ENCODE results near the gene CCDC194.
"Not testable (repeated sequence)": the region's sequence is repeated elsewhere in the genome, so short reads cannot be mapped to it uniquely, and the experiment has no call there.

Gene CCDC194

DNA sequence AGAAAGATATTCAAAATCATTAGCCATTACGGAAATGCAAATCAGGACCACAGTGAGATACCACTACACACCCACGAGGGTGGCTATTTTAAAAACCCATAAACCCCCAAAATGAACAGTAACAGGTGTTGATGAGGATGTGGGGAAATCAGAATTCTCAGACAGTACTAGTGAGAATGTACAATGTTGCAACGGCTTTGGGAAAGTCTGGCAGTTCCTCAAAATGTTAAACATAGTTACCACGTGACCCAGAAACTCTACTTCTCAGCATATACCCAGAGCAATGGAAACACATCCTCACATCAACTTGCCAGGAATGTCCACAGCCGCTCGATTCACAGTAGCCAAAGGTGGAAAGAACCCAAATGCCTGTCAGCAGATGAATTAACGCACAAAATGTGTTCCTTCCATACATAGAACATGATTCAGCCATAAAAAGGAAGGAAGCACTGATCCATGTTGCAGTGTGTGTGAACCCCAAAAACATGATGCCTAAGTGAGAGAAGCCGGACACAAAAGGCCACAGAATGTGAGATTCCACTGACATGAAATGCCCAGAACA, 23.9 kb downstream of the CCDC194 start:
- DNase-seq = peak in 3 of 14 donors; percentile 3 to 12 (median 8)

- no peak for DNase-seq
These were observed 28.6 kb downstream of the CCDC194 start for GRCh38 chr19:17365361-17365760.

DNA sequence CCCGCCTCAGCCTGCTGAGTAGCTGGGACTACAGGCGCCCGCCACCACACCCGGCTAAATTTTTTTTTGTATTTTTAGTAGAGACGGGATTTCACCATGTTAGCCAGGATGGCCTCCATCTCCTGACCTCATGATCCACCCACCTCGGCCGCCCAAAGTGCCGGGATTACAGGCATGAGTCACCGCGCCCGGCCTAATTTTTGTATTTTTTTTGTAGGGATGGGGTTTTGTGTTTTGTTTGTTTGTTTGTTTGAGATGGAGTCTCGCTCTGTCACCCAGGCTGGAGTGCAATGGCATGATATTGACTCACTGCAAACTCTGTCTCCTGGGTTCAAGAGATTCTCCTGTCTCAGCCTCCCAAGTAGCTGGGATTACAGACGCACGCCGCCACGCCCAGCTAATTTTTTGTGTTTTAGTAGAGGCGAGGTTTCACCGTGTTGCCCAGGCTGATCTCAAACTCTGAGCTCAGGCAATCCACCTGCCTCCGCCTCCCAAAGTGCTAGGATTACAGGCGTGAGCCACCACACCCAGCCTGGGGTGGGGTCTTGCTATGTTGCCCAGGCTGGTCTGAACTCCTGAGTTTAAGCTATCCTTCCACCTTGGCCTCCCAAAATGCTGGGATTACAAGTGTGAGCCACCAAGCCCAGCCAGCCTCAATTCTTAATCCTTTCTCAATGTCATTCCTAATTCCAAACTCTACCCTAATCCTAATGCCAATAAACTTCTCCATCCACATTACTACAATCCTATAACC, 30.0 kb downstream of the CCDC194 start:
- DNase-seq = not testable (repeated sequence)

DNA sequence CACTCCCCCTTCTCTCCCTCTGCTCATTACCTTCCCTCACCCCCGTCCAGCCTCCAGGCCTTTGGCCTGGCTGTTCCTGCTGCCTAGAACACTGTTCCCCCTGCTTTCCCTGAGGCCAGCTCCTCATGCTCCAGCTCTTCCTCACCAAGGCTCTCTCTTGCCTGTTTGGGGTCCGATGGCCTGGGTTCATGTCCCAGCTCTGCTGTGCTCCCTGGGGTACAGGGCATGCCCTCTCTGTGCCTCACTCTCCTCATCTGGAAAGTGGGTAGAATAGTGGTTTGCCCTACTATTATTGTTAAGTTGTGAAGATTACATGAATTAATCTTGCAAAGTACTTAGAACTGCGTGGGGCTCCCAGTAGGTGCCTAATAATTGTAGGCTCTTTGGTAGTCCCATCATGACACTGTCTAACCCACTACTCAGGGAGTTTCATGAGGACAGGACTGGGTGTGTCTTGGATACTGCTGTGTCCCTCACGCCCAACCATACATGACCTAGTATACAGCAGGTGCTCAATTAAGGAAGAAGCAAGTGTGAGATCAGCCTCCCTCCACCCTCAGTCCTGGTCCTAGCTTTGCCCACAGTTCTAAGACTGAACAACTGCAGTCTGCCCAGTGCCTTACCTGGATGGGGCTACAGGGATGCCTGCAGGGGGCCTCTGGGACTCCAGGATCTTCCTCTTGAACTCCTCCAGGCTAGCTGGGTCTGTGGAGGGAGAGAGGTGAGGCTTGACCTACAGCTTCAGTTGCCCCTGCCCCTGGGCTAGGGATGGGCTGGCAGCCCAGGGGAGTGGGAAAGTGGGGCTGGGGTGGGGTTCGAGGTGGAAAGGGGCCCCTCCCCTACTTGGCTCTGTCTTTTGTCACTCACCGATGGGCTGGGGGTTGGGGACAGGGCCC, 33.8 kb downstream of the CCDC194 start:
- DNase-seq = no peak

DNA sequence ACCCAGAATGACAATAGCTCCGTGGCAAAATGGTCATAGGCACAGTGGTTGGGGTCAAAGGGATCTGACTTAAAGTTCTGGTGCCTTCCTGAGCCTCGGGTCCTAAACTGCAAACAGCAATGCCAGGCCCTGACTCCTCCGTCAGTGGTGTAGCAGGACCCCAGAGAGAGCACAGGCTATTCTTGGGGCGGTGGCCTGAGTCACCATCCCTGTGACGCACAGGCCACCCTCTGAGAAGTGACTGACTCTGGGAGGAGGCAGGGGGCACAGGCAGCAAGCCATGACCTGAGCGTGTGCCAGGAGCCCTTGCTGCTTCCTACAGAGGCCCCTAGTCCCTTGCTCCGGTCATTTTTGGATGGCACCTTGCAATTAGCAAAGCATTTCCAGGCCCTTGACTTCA, 35.6 kb downstream of the CCDC194 start:
- DNase-seq = no peak

- DNase-seq = no peak
These were observed 36.3 kb downstream of the CCDC194 start for GRCh38 chr19:17357724-17358123.

GRCh38 chr19:17357078-17357666, 36.8 kb downstream of the CCDC194 start:
- DNase-seq = no peak

GRCh38 chr19:17353386-17353785, 40.6 kb downstream of the CCDC194 start:
- DNase-seq = no peak

GRCh38 chr19:17352608-17353280, 41.3 kb downstream of the CCDC194 start:
- DNase-seq = no peak

GRCh38 chr19:17351815-17352435, 42.1 kb downstream of the CCDC194 start:
- DNase-seq = no peak

DNA sequence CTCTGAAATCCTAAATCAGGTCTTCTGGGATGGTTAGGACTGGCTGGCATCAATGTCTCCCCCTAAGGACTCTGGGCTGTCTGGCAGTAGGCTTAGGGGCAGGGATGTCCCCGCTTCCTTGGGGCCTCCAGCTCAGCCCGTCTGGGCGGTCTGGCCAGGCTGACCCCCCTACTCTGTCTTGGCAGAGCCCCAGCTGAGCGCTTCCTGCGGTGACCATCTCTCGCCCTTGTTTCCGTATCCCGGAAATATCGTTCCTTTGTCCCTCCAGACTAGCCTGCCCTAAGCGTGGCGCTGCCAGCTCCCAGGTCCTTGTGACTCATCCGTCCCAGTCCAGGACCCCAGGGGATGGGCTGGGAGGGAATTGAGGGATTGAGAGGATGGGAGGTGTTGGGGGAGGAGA, 45.3 kb downstream of the CCDC194 start:
- peak in 3 of 14 donors; percentile 8 to 53 (median 17) for DNase-seq

DNA sequence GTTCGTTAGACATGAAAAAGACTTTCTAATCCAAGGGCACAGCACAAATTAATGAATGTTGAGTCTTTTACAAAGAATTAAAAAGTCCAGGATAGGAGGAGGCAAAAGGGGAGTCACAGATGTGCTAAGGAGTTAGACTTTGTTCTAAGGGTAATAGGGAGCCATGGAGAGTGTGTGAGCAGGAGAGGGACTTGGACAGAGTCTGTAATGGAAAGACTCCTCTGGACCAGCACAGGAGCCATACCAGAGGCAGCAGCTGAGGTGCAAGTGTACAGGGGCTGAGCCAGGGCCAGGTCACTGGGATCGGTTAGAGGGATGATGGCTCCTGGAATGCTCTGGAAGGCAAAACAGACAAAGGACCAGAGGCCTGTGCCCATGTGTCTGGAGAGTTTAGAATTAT, 46.1 kb downstream of the CCDC194 start:
- DNase-seq = no peak

GRCh38 chr19:17347361-17347760, 46.6 kb downstream of the CCDC194 start:
- peak in 1 of 14 donors; percentile 24 for DNase-seq

DNA sequence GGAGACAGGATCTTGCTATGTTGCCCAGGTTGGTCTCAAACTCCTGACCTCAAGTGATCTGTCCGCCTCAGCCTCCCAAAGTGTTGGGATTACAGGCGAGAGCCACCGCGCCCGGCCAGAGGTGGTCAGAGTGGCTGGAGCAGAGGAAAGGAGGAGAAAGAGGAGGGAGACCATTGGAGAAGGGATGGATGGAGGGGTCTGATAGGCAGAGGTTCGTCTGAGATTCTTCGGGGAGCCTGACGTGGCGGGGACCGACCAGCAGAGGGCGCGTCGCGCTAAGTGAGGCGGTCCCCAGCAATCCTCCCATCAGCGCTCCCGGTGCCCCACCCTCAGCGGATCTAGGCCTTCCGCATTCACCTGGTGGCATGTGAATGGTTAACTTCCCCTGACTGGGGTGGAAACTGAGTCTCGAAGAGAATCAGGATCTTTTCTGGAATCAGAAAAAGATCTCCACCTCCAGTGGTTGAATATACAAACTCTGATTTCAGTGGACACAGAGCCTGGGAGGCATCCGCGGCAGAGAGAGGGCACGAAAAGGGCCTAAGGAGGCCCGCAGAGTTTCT, 47.8 kb downstream of the CCDC194 start:
- DNase-seq = peak in 10 of 14 donors; percentile 7 to 76 (median 31)

- no peak for DNase-seq
These were observed 52.2 kb downstream of the CCDC194 start for GRCh38 chr19:17341845-17342244.

GRCh38 chr19:17341386-17341785, 52.6 kb downstream of the CCDC194 start:
- no peak for DNase-seq

DNA sequence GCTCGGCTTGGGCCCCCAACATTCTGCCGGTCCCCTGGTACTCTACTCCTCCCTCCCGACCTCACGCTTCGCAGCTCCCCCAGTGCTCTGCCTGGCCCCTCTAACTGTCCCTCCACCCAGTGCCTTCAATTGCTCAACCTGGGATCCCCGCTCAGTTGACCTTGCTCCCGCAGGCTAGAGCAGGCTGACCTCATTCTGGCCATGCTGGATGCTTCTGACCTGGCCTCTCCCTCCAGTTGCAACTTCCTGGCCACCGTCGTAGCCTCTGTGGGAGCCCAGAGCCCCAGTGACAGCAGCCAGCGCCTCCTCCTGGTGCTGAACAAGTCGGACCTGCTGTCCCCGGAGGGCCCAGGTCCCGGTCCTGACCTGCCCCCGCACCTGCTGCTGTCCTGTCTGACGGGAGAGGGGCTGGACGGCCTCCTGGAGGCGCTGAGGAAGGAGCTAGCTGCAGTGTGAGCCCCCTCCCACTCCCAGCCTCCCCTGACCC, 53.1 kb downstream of the CCDC194 start:
- no peak for DNase-seq
